ENCODE measurements around the gene KIF27. TPM values are rescaled to one million over a fixed set of nuclear protein-coding genes. Genes with fewer than 3 reads are reported as not detected.

The KIF27 gene
- total and polyA plus RNA-seq, 2 of the 4 experiments (the other 2 are of a cell fraction), result 0.60 to 1.6 TPM

GRCh38 chr9:83932011-83932410 is 10.8 kb upstream of the KIF27 start:
- BruUV-seq (replicated peaks), result no TSS peak

More at GRCh38 chr9:83932011-83932410, 10.8 kb upstream of the KIF27 start:
- H3K9ac ChIP-seq (ENCODE audit: low read depth, low read length), result no peak overlapping the region
- no peak overlapping the region for H3K14ac ChIP-seq (replicated peaks; ENCODE audit: low read depth, low read length)
- H2BK15ac ChIP-seq (ENCODE audit: low read depth, low read length), result no peak overlapping the region
- H3K4ac ChIP-seq (ENCODE audit: low read depth, low read length), result no peak overlapping the region
- H3K9me1 ChIP-seq (ENCODE audit: insufficient read depth, low read length), result peaks cover 2% of the 10 kb centered on the region; the same call in 1 of the 2 replicates
- intact Hi-C loops (cut with micrococcal nuclease), result loop anchor here (10.0 kb wide), 1 partner anchor 1683 kb away; no protein-coding TSS in a partner anchor
- H4K20me1 ChIP-seq (ENCODE audit: insufficient read depth, low read length), result no peaks in the 10 kb centered on the region
- no peak overlapping the region for H3K4me3 ChIP-seq (ENCODE audit: insufficient read depth, low read depth, low read length)
- dilution Hi-C loops (cut with HindIII; ENCODE audit: low sequenced_read_pairs, unreplicated experiment), result no loop called here
- no peak overlapping the region for H3K56ac ChIP-seq (ENCODE audit: extremely low read depth, insufficient read depth, low read length)
- H2BK5ac ChIP-seq (ENCODE audit: low read depth, low read length, poor library complexity, severe bottlenecking), result no peak overlapping the region
- no peaks in the 10 kb centered on the region for H3K36me3 ChIP-seq (ENCODE audit: control insufficient read depth, insufficient read depth, low read length)
- no CpG with 5 or more reads among the region's 2 CpGs for WGBS, 2 experiments (ENCODE audit: extremely low coverage in 2 of 2, insufficient read length in 1 of 2)
- no peak overlapping the region for H2BK20ac ChIP-seq (ENCODE audit: low read depth, low read length)
- H2AK9ac ChIP-seq (replicated peaks; ENCODE audit: low read depth, low read length, poor library complexity), result no peak overlapping the region
- no peak overlapping the region for H4K91ac ChIP-seq (ENCODE audit: insufficient read depth, low read depth, low read length)
- no peak overlapping the region for H3K27ac ChIP-seq (ENCODE audit: insufficient read depth, low read length)
- POLR2A ChIA-PET (ENCODE audit: unreplicated experiment), result no interaction called here
- ATAC-seq (ENCODE audit: low read depth) (no peak), DNase-seq (no peak)
- no peak overlapping the region for H2AFZ ChIP-seq (replicated peaks; ENCODE audit: low read length, poor library complexity)
- H4K5ac ChIP-seq (ENCODE audit: low read depth, low read length), result no peak overlapping the region
- peaks cover 5% of the 10 kb centered on the region for H3K4me1 ChIP-seq (ENCODE audit: control insufficient read depth, insufficient read depth, low read length)
- H3K23ac ChIP-seq (ENCODE audit: low read depth, low read length), result no peak overlapping the region
- H4K8ac ChIP-seq (ENCODE audit: low read depth in 2 of 2, low read length in 2 of 2), result no peak overlapping the region
- no peak overlapping the region for H3K4me2 ChIP-seq (ENCODE audit: low read depth, low read length)
- no peaks in the 10 kb centered on the region for H3K79me1 ChIP-seq (ENCODE audit: low read depth in 1 of 2, low read length in 2 of 2)
- no peaks in the 10 kb centered on the region for H3K9me3 ChIP-seq (ENCODE audit: control insufficient read depth, insufficient read depth, low read length)
- CTCF ChIA-PET, result no interaction called here
- H3K27me3 ChIP-seq (ENCODE audit: control insufficient read depth, insufficient read depth, low read length), result no peaks in the 10 kb centered on the region
- H3K18ac ChIP-seq (ENCODE audit: low read depth, low read length), result no peak overlapping the region
- in situ Hi-C loops (cut with MboI; ENCODE audit: low sequenced_read_pairs), result no loop called here
- H2AK5ac ChIP-seq (ENCODE audit: low read depth, low read length), result no peak overlapping the region
- TF ChIP-seq RCOR1 (IDR thresholded peaks at IDR 0.05; ENCODE audit: insufficient replicate concordance, low read length) (no peak), ELK1 (IDR thresholded peaks at IDR 0.05; ENCODE audit: borderline replicate concordance, low read depth, low read length) (no peak), BHLHE40 (IDR thresholded peaks at IDR 0.05; ENCODE audit: low read depth, low read length) (no peak), NFE2L2 (IDR thresholded peaks at IDR 0.05; ENCODE audit: low read depth, low read length) (no peak), POLR2A (IDR thresholded peaks at IDR 0.05; ENCODE audit: low read depth, low read length) (no peak), FOS (IDR thresholded peaks at IDR 0.05; ENCODE audit: low read depth, low read length) (no peak), CHD1 (IDR thresholded peaks at IDR 0.05; ENCODE audit: low read depth, low read length) (no peak), USF2 (IDR thresholded peaks at IDR 0.05; ENCODE audit: low read depth, low read length) (no peak), RAD21 (IDR thresholded peaks at IDR 0.05; ENCODE audit: low read length) (no peak), MAFK (IDR thresholded peaks at IDR 0.05; ENCODE audit: low read depth, low read length) (no peak), MXI1 (IDR thresholded peaks at IDR 0.05; ENCODE audit: borderline replicate concordance, low read depth, low read length) (no peak), CEBPB (IDR thresholded peaks at IDR 0.05; ENCODE audit: low read depth, low read length) (no peak), SMC3 (IDR thresholded peaks at IDR 0.05; ENCODE audit: low read depth, low read length) (no peak), CTCF (conservative IDR thresholded peaks at IDR 0.05; ENCODE audit: low read depth, low read length) (no peak), MAZ (IDR thresholded peaks at IDR 0.05; ENCODE audit: borderline replicate concordance, low read depth, low read length) (no peak)
- H2BK120ac ChIP-seq (ENCODE audit: low read depth, low read length), result no peak overlapping the region
